Spleen (tissue), 7 donors: Measurements from ENCODE around the gene ZNF831.

Experiments
- CTCF ChIP-seq, 11 experiments: fragments of 200-600 bp in 7 of 11; fragments of 450-650 bp in 4 of 11; sonication (generic) in 4 of 11; IDR thresholded peaks in 8 of 11; conservative IDR thresholded peaks in 3 of 11; 1 replicate in 7 of 11; 2 replicates in 4 of 11; pipeline versions ENCODE4 v1.4.0 to v1.8.0; 2016 to 2021; ENCODE audit warnings: antibody characterized with exemption in 11 of 11, inconsistent platforms in 4 of 11, mild to moderate bottlenecking in 1 of 11
- POLR2A ChIP-seq, 3 donors: fragments of 450-650 bp; IDR thresholded peaks; one replicate each; pipeline ENCODE4 v1.5.1; 2017; ENCODE audit warnings: antibody characterized with exemption in 3 of 3, mild to moderate bottlenecking in 1 of 3
- POLR2AphosphoS5 ChIP-seq, 3 donors: sonication (generic); formaldehyde crosslinking; IDR thresholded peaks; one replicate each; pipeline ENCODE4 v1.5.1; 2017; ENCODE audit warnings: antibody characterized with exemption in 3 of 3
- donor health status: DM: no; HTN: no; CAD: no; lungs with moderate emphysema.
- donor health status: DM: no; HTN: no; CAD: no.
- donor health status: DM: no; HTN: no; CAD: no.

GRCh38 chr20:59175002-59175401, 11.4 kb downstream of the ZNF831 start:
- TF ChIP-seq CTCF (IDR thresholded peaks at IDR 0.05 in 8 of 11, conservative IDR thresholded peaks at IDR 0.05 in 3 of 11) = no peak
- TF ChIP-seq POLR2AphosphoS5 (IDR thresholded peaks at IDR 0.05) = no peak
- no peak for TF ChIP-seq POLR2A (IDR thresholded peaks at IDR 0.05)
